ENCODE results near the gene ENPP6. TPM values are rescaled to one million over a fixed set of nuclear protein-coding genes. Genes with fewer than 3 reads are reported as not detected.

The ENPP6 gene
- polyA plus RNA-seq, 1 donor from 2014 or later = not detected

DNA sequence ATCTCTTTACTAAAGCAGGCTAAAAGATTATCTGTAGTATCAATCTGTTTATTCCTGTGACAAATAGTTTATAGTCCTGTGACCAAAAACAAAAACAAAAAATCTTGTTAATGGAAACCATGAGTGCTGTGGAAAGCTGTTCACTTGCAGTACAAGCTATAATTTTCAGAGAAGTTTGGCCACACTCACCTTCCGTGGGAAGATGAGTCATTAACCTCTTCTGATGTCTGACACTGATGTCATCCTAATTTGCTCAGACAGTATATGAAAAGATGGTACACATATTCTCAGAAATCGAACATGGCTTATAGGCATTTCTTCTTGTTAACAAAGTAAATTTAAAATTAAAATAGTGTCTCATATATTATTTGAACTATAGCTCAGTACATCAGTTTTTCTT, 19.9 kb upstream of the ENPP6 start:
- Histone ChIP-seq H3K79me2 (replicated peaks; ENCODE audit: insufficient read depth, low read length) (no peaks in the 10 kb centered on the region), H3K27ac (ENCODE audit: low read length) (no peak overlapping the region), H3K36me3 (ENCODE audit: insufficient read depth, low read length) (no peaks in the 10 kb centered on the region), H2AFZ (ENCODE audit: low read depth, low read length) (no peak overlapping the region), H3F3A (ENCODE audit: insufficient read depth, low read length, poor library complexity, severe bottlenecking) (no peaks in the 10 kb centered on the region), H3K9me2 (ENCODE audit: insufficient read depth, low read length) (no peaks in the 10 kb centered on the region), H3K9me3 (ENCODE audit: low read length) (no peaks in the 10 kb centered on the region), H3K4me3 (ENCODE audit: low read length) (no peak overlapping the region), H3K4me2 (ENCODE audit: low read length) (no peak overlapping the region), H4K20me1 (ENCODE audit: insufficient read depth) (no peaks in the 10 kb centered on the region), H3K9ac (ENCODE audit: low read length) (no peak overlapping the region), H3K27me3 (ENCODE audit: insufficient read depth, low read depth, low read length) (no peaks in the 10 kb centered on the region)
- no peak for TF ChIP-seq TAF1 (IDR thresholded peaks at IDR 0.05; ENCODE audit: low read depth)
- TF ChIP-seq EZH2 (IDR thresholded peaks at IDR 0.05; ENCODE audit: borderline replicate concordance, insufficient read depth, low read length, poor library complexity, severe bottlenecking) = no peak
- TF ChIP-seq MXI1 (conservative IDR thresholded peaks at IDR 0.05; ENCODE audit: poor library complexity, severe bottlenecking) = no peak
- TF ChIP-seq EP300 (conservative IDR thresholded peaks at IDR 0.05; ENCODE audit: poor library complexity, severe bottlenecking) = no peak
- TF ChIP-seq SMC3 (conservative IDR thresholded peaks at IDR 0.05; ENCODE audit: poor library complexity) = no peak
- TF ChIP-seq, protein P1, sequence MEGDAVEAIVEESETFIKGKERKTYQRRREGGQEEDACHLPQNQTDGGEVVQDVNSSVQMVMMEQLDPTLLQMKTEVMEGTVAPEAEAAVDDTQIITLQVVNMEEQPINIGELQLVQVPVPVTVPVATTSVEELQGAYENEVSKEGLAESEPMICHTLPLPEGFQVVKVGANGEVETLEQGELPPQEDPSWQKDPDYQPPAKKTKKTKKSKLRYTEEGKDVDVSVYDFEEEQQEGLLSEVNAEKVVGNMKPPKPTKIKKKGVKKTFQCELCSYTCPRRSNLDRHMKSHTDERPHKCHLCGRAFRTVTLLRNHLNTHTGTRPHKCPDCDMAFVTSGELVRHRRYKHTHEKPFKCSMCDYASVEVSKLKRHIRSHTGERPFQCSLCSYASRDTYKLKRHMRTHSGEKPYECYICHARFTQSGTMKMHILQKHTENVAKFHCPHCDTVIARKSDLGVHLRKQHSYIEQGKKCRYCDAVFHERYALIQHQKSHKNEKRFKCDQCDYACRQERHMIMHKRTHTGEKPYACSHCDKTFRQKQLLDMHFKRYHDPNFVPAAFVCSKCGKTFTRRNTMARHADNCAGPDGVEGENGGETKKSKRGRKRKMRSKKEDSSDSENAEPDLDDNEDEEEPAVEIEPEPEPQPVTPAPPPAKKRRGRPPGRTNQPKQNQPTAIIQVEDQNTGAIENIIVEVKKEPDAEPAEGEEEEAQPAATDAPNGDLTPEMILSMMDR (IDR thresholded peaks at IDR 0.05; ENCODE audit: poor library complexity, severe bottlenecking) = no peak
- TF ChIP-seq, protein P2, sequence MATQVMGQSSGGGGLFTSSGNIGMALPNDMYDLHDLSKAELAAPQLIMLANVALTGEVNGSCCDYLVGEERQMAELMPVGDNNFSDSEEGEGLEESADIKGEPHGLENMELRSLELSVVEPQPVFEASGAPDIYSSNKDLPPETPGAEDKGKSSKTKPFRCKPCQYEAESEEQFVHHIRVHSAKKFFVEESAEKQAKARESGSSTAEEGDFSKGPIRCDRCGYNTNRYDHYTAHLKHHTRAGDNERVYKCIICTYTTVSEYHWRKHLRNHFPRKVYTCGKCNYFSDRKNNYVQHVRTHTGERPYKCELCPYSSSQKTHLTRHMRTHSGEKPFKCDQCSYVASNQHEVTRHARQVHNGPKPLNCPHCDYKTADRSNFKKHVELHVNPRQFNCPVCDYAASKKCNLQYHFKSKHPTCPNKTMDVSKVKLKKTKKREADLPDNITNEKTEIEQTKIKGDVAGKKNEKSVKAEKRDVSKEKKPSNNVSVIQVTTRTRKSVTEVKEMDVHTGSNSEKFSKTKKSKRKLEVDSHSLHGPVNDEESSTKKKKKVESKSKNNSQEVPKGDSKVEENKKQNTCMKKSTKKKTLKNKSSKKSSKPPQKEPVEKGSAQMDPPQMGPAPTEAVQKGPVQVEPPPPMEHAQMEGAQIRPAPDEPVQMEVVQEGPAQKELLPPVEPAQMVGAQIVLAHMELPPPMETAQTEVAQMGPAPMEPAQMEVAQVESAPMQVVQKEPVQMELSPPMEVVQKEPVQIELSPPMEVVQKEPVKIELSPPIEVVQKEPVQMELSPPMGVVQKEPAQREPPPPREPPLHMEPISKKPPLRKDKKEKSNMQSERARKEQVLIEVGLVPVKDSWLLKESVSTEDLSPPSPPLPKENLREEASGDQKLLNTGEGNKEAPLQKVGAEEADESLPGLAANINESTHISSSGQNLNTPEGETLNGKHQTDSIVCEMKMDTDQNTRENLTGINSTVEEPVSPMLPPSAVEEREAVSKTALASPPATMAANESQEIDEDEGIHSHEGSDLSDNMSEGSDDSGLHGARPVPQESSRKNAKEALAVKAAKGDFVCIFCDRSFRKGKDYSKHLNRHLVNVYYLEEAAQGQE (IDR thresholded peaks at IDR 0.05; ENCODE audit: borderline replicate concordance) = no peak
- TF ChIP-seq RAD21 (conservative IDR thresholded peaks at IDR 0.05) = no peak
- no peak for TF ChIP-seq POLR2AphosphoS5 (IDR thresholded peaks at IDR 0.05)

DNA sequence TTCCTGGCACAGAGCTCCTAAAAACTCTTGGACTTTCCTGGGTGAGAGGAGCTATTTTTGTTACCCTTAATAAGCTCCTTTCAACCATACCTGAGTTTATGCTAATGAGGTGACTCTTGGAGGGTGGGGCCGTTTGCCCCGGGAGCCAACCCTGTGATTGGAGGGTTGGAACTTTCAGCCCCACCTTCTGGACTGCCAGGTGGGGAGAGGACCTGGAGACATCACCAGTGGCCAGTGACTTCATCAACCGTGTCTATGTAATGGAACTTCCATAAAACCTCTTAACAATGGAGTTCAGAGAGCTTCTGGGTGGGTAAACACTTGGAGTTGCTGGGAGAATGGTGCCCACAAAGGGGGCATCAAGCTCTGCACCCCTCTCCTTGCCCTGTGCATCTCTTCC, 17.9 kb upstream of the ENPP6 start:
- Histone ChIP-seq H3F3A (ENCODE audit: insufficient read depth, low read length, poor library complexity, severe bottlenecking) (no peaks in the 10 kb centered on the region), H3K27me3 (ENCODE audit: insufficient read depth, low read depth, low read length) (no peaks in the 10 kb centered on the region), H3K79me2 (replicated peaks; ENCODE audit: insufficient read depth, low read length) (no peaks in the 10 kb centered on the region), H3K27ac (ENCODE audit: low read length) (no peak overlapping the region), H3K4me2 (ENCODE audit: low read length) (no peak overlapping the region), H2AFZ (ENCODE audit: low read depth, low read length) (no peak overlapping the region), H3K9ac (ENCODE audit: low read length) (no peak overlapping the region), H3K36me3 (ENCODE audit: insufficient read depth, low read length) (no peaks in the 10 kb centered on the region), H3K9me2 (ENCODE audit: insufficient read depth, low read length) (no peaks in the 10 kb centered on the region), H3K4me3 (ENCODE audit: low read length) (no peak overlapping the region), H4K20me1 (ENCODE audit: insufficient read depth) (no peaks in the 10 kb centered on the region), H3K9me3 (ENCODE audit: low read length) (no peaks in the 10 kb centered on the region)
- TF ChIP-seq SMC3 (conservative IDR thresholded peaks at IDR 0.05; ENCODE audit: poor library complexity) (no peak), RAD21 (conservative IDR thresholded peaks at IDR 0.05) (no peak), MXI1 (conservative IDR thresholded peaks at IDR 0.05; ENCODE audit: poor library complexity, severe bottlenecking) (no peak), POLR2AphosphoS5 (IDR thresholded peaks at IDR 0.05) (no peak), EP300 (conservative IDR thresholded peaks at IDR 0.05; ENCODE audit: poor library complexity, severe bottlenecking) (no peak), EZH2 (IDR thresholded peaks at IDR 0.05; ENCODE audit: borderline replicate concordance, insufficient read depth, low read length, poor library complexity, severe bottlenecking) (no peak), TAF1 (IDR thresholded peaks at IDR 0.05; ENCODE audit: low read depth) (no peak)
- TF ChIP-seq, protein P2 (IDR thresholded peaks at IDR 0.05; ENCODE audit: borderline replicate concordance) = no peak
- TF ChIP-seq, protein P1 (IDR thresholded peaks at IDR 0.05; ENCODE audit: poor library complexity, severe bottlenecking) = no peak

Data from neural cell (in vitro differentiated cells).